Retinal pigment epithelial cell (primary cell): Measurements from ENCODE around the gene MID1.

Experiments used
- DNase-seq: peaks from one replicate; pipeline ENCODE4 v3.0.0-alpha.2; 2010; ENCODE audit warnings: low read depth
- H3K4me3 ChIP-seq: 2 replicates; pipeline ENCODE4 v1.5.1; 2011; ENCODE audit warnings: mild to moderate bottlenecking, low read length, control low read depth, moderate library complexity
- CTCF ChIP-seq: conservative IDR thresholded peaks from 2 replicates; pipeline ENCODE4 v1.5.1; 2011; ENCODE audit warnings: low read depth, low read length, control low read depth, inconsistent platforms

MID1 gene

GRCh38 chrX:10453945-10454344 lies 166.4 kb downstream of the MID1 start:
- no peak for TF ChIP-seq CTCF
- DNase-seq: no peak
- H3K4me3 ChIP-seq: no peak overlapping the region

- TF ChIP-seq CTCF: no peak
- DNase-seq: no peak
Measured at GRCh38 chrX:10450959-10451355, 169.4 kb downstream of the MID1 start.

GRCh38 chrX:10450229-10450958 lies 170.0 kb downstream of the MID1 start:
- TF ChIP-seq CTCF: no peak
- no peak overlapping the region for H3K4me3 ChIP-seq
- DNase-seq: peak; percentile 70

More at GRCh38 chrX:10450959-10451355, 169.4 kb downstream of the MID1 start:
- H3K4me3 ChIP-seq: no peak overlapping the region

GRCh38 chrX:10447564-10448214 lies 172.7 kb downstream of the MID1 start:
- peak; percentile 52 for DNase-seq
- no peak for TF ChIP-seq CTCF
- H3K4me3 ChIP-seq: no peak overlapping the region

- TF ChIP-seq CTCF: peak; percentile 10
Measured at GRCh38 chrX:10444204-10444603, 176.2 kb downstream of the MID1 start.

GRCh38 chrX:10441464-10441863 lies 178.9 kb downstream of the MID1 start:
- TF ChIP-seq CTCF: no peak
- no peak for DNase-seq

More at GRCh38 chrX:10444204-10444603, 176.2 kb downstream of the MID1 start:
- no peak for DNase-seq
- no peak overlapping the region for H3K4me3 ChIP-seq

More at GRCh38 chrX:10441464-10441863, 178.9 kb downstream of the MID1 start:
- H3K4me3 ChIP-seq: no peak overlapping the region
